ENCODE results near the gene DDX17. TPM values are rescaled to one million over a fixed set of nuclear protein-coding genes. Genes with fewer than 3 reads are reported as not detected.
A peak's percentile ranks its signal among the peaks of the same experiment; 100 is the strongest.

Gene DDX17
- total RNA-seq (2014; rRNA removed; shearing (Covaris generic)): 233 and 380 TPM in 2 replicates

DNA sequence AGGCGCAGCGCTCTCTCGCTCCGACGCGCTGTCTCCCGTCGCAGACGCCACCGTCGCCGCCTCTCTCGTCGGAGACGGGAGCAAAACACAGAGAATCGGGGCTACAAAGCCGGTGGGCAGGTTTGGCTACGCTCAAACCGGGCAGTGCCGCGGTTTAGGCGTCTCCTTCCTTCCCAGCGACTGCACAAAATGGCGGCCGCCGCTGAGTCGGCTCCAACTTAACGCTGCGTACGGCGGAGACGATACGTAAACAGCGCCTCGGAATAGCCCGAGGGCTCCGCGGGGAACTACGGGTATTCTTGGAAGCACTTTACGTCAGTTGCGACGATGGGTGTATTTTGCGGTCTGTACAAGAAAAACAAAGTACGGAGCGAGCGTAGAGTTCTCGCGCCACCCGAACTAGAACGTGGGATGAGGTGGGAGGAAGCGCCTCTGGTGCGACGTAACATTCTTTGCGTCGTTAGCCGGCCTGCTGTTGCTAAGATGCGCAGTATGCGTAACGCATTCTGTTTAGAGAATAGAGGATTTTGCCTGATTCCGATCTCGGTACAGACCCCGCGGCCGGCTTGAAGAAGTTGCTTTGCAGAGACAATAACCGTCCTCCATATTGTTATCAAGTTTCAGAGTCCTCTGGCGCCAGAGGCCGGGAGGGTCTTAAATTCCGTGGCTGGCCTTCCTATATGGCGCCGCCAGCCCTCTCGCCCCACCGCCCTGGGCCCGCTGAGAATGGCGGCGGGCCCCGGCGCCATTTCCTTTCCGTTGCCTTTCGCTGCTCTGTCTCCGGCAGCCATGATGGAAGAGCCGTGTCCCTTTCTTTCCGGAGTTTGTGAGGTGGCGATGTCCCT, at the start of gene DDX17:
TSS of gene DDX17 (minus strand) at position 194 of the 845 bp plus-strand sequence.
- peak; percentile 88 for DNase-seq (ENCODE audit: low read depth)

- DNase-seq (ENCODE audit: low read depth): no peak
These were observed 48.2 kb upstream of the DDX17 start for GRCh38 chr22:38554281-38554680.

DNA sequence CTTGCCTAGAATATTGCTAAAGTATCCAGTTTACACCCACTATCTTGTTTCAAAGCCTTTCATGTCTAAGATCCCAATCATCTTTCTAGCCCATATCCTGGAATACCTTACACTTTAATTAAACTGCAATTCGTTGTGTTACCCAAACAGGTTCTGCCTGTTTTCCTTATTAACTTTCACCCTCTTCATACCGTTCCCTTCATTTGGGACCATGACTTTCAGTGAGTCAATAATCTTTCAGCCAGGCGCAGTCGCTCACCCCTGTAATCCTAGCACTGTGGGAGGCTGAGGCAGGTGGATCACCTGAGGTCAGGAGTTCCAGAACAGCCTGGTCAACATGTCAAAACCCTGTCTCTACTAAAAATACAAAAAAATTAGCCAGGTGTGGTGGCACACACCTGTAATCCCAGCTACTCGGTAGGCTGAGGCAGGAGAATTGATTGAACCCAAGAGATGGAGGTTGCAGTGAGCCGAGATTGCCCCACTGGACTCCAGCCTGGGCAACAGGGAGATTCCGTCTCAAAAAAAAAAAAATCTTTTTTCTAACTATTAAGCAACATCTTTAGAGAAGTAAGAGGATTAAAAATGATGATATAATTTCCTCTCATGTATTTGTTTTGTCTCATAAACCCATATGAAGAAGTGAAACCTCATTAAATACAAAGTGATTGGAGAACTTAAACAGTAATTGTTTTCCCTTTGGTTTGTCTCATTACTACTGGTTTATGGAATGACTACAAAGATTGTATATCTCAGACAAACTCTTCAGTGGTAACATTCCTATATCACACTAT, 43.2 kb upstream of the DDX17 start:
- no peak for DNase-seq (ENCODE audit: low read depth)

DNA sequence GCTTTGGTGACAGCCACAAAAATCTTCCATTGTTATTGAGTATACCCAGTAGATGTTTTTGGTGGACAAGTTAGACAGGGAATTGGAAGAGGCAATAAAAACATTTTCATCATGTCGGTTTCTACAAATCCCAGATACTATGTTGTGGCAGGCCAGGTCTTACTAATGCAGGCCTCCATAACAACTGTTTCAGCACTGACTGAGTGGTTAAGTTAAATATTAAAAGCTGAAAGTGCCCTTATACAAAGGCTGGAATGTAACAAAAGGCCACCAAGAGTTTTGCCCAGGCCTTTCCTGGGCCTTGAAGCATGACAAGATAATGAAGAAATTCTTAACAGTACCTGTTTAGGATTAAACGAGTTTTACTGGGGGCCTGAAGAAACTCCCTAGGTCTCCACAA, 34.6 kb upstream of the DDX17 start:
- DNase-seq (ENCODE audit: low read depth): no peak

- no peak for DNase-seq (ENCODE audit: low read depth)
These were observed 25.3 kb upstream of the DDX17 start for GRCh38 chr22:38531251-38531938.

DNA sequence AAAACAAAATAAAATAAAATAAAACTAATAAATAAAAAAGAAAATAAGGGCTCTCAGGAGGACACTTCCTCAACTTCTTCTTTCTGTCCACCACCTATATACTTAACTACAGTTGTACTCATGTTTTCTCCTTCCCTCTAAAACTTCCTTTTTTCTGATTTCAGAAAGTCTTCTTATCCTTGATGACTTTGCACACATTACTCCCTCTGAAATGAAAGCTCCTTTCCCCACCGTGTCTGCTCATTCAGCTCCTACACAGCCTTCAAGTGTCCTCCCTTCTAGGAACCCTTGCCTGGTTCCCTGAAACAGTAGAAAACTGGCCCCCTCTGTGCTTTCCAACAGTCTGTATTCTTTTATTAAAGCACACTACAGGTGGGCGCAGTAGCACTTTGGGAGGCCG, 18.3 kb upstream of the DDX17 start:
- DNase-seq (ENCODE audit: low read depth): no peak

GRCh38 chr22:38523479-38523878, 17.4 kb upstream of the DDX17 start:
- DNase-seq (ENCODE audit: low read depth): no peak

DNA sequence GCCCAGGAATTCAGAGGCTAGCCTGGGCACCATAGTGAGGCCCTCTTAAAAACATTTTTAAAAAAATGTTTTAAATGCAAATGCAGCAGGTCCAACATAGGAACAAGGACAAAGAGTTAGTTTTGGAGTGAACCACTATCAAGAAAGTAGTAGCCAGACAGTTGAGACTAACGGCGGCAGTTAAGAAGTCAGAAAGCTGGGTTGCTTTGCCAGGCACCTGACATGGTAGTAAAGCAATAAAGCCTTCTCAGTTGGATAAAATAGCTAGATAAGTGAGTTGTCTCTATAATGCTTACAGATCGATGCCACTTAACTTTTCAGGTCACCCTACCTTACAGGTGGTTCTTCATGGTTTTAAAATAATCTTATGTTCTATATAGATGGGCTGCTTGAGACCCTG, 16.9 kb upstream of the DDX17 start:
- DNase-seq (ENCODE audit: low read depth): no peak

DNA sequence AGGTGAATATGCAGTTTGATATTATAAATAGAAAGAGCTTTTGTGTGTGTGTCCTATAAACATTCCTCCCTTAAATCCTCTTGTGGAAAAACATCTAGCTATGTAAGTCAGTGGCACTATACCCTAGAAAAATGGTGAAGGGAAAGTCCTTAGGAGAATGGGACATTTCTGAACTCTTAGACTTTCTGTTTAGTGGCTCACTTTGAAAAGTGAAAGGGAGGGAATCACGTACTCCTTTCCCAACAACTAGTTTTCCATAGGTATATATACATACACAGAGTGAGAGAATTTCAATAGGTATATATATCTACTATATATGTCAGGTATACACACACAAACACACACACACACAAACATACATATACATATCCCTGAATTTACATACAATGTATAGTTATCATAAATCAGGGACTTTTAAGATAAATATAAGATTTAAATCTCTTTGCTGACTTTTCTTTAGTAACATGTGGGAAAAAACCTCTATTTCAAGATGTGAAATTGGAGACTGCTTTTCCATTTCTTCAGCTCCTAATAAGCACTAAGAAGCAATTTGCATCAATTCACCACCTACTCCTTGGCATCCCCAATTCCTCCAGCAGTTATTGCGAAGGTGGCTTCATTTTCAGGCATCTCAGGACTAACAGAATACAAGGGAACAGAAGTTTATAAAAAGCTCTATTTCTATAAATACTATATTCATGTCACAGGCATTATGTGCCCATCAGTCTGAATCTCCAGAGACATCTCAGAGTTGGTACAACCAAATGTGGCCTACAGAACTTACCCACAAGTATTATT, 13.5 kb upstream of the DDX17 start:
- no peak for DNase-seq (ENCODE audit: low read depth)

DNA sequence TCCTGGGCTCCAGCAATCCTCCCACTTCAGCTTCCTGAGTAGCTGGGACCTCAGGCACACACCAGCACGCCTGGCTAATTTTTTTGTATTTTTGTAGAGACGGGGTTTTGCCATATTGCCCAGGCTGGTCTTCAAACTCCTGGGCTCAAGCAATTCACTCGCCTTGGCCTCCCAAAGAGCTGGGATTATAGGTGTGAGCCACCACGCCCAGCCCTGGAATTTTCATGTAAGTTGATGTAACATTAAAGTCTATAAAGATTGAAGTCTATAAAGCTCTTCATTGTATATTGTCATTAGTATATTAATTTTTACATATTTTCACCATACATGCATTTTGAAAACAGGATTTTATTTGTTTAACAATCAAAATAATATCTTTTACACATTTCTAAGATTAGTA, 12.5 kb upstream of the DDX17 start:
- DNase-seq (ENCODE audit: low read depth): no peak

- DNase-seq (ENCODE audit: low read depth): no peak
These were observed 7.0 kb upstream of the DDX17 start for GRCh38 chr22:38513063-38513462.

DNA sequence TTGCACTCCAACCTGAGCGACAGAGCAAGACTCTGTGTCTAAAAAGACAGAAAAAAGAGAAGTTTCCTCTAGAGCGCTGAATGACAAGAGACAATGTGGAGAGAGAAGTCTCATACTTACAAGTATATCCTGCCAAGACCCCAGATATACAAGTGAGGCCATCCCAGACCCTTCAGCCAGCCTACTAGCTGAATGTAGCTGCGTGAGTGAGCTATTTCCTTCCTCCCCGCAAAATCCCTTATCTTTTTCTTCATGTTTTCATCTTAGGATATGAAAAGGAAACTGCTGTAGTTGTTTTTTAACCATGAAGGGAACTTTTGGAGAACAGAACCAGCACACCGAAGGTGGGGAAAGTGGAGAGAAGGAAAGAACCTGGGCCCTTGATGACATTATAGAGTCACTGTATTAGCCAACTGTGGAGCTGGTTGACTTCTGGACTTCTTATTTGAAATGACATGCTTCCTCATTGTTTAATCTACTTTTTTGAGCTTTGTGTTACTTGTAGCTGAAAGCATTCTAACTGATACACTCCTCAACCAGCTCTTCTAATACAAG, 4.4 kb upstream of the DDX17 start:
- DNase-seq (ENCODE audit: low read depth): no peak

GRCh38 chr22:38505541-38506117, 482 bp downstream of the DDX17 start:
- peak; percentile 43 for DNase-seq (ENCODE audit: low read depth)

DNA sequence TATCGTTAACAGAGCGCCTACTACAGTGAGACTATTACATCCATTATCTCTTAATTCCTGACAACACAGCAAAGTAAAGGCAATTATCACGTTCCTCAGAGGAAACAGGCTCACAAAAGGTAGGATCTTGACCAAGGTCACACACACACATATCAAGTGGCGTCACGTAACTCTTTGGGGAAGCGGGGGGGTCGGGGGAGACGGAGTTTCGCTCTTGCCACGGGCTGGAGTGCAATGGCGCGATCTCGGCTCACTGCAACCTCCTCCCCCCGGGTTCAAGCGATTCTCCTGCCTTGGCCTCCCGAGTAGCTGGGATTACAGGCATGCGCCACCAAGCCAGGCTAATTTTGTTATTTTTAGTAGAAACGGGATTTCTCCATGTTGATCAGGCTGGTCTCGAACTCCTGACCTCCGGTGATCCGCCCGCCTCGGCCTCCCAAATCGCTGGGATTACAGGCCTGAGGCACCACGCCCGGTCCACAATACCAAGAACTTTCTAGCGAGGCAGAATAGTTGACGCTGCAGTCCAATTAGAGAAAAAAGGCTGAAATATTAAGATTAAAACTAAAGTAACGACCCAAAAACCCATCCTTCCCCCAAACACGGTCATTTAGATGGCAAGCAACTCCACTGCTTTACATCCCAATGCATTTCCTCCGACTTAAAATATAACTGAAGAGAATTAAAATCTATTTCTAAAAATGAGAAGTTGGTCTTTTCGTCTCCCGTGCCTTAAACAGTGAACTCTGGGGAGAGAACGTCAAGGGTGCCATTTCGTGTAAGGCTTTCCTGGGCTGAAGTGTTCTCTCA, 1.2 kb downstream of the DDX17 start:
- peak; percentile 46 for DNase-seq (ENCODE audit: low read depth)

DNA sequence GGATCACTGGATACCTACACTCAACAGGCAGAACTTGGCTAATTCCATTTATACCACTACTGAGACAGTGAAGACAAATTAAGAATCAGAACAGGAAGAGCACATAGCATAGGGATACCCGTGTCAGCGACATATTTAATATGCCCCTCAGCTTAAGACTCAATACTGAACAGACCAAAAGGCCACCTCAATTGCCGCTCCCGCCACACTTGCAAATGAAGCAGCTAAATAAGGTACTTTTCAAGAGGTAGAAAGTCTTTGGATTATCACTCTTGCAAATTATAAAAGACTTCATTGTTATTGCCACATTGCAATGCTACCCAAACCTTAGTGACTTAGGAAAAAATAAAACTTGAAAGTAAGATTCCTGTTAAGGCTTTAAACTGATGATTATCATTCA, 3.1 kb downstream of the DDX17 start:
- no peak for DNase-seq (ENCODE audit: low read depth)

- DNase-seq (ENCODE audit: low read depth): no peak
These were observed 4.1 kb downstream of the DDX17 start for GRCh38 chr22:38501797-38502672.

GRCh38 chr22:38497869-38498268, 8.2 kb downstream of the DDX17 start:
- no peak for DNase-seq (ENCODE audit: low read depth)

- no peak for DNase-seq (ENCODE audit: low read depth)
These were observed 11.2 kb downstream of the DDX17 start for GRCh38 chr22:38494939-38495338.

DNA sequence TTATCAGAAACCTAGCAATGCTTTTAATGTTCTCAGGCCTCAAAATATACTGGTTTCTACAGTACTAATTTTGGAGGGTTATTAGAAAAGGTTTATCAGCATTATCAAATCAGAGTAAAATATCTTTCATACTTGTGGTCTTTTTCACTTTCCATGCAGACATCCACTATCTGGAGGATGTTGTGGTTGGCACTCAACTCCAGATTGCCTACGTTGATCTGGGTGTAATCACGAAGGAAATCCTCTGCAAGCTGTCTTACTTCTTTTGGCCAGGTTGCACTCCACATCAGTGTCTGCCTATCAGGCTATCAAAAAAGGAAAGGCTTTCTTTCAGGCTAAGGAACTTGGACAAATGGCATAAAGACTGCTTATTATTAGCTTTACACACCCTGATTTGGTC, 11.6 kb downstream of the DDX17 start:
- DNase-seq (ENCODE audit: low read depth): no peak
